Stimulated activated memory B cell treated with anti-CD40 and anti-IgM and Interleukin-4, amounts not matched to agents 10 μg/mL and 1 μg/mL and 100 μg/mL, for 72 hours (primary cell): ENCODE data around the gene HMX1.
A peak's percentile ranks its signal among the peaks of the same experiment; 100 is the strongest.

Experiments
- ATAC-seq: fragments of 150-1000 bp; cut with Tn5 transposase; 2 replicates; pipeline ENCODE4 v1.10.0; 2021
- H3K27ac Mint-ChIP-seq: one replicate; pipeline ENCODE4 v1.8.0; 2022; ENCODE audit warnings: mild to moderate bottlenecking, mixed read lengths
- H3K27me3 Mint-ChIP-seq: one replicate; pipeline ENCODE4 v1.8.0; 2022; ENCODE audit warnings: mixed read lengths
- H3K36me3 Mint-ChIP-seq: one replicate; pipeline ENCODE4 v1.8.0; 2022; ENCODE audit warnings: mixed read lengths
- H3K4me1 Mint-ChIP-seq: one replicate; pipeline ENCODE4 v1.8.0; 2022; ENCODE audit warnings: mixed read lengths
- H3K4me3 Mint-ChIP-seq: one replicate; pipeline ENCODE4 v1.8.0; 2022; ENCODE audit warnings: mild to moderate bottlenecking, moderate library complexity, mixed read lengths
- H3K9me3 Mint-ChIP-seq: one replicate; pipeline ENCODE4 v1.8.0; 2022; ENCODE audit warnings: mixed read lengths

Gene HMX1

DNA sequence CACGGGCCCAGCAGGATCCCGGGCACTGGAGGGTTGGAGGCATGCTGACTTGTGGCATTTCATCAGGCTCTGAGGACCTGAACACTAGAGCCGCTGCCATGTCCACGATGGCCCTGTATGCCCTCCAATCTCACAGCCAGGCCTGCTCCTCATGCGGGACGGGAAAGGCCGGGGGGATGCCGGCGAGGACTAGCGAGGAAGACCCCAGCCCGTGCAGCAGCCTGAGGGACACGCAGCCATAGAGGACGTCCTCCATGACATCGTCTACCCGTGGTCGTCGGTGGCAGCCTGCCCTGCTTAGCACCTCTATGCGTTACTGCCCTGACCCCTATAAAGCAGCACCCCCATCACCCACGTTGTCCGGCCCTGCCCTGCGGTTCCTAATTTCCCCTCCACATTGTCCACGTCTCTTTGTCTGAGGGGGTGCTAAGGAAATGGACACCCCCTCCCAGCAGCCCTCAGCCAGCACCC lies 32.6 kb downstream of the HMX1 start:
- Mint-ChIP-seq H3K27me3 (no peaks in the 10 kb centered on the region), H3K27ac (no peak overlapping the region), H3K4me3 (no peak overlapping the region), H3K9me3 (peaks cover 2% of the 10 kb centered on the region), H3K36me3 (no peaks in the 10 kb centered on the region), H3K4me1 (no peaks in the 10 kb centered on the region)
- no peak for ATAC-seq

DNA sequence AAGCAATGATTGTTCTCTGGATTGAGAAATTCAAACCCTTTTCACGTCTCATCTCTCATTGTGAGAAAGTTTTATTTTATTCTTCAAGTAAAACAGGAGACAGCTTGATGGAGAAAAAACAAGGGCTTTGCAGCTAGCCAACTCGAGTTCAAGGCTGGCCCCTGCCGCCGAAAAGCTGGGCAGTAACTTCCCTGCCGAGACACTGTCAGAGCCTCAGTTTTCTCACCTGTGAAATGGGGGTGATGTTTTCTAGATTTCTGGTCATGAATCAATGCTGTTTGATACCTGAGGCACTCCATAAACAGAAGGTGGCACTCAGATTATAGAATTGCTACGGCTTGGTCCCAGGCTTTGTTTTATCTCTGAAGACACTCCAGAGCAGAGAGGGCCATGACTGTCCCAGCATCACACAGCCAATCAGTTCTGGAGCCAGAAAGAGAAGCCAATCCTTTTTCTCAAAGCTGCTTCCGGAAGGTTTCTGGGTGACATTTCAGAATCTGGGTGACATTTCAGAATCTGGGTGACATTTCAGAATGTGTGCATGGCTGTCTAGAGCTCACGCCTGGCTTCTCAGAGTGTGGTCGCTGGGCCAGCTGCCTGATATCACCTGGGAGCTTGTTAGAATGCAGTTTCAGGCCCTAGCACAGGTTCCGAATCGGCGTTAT lies 33.2 kb downstream of the HMX1 start:
- no peak overlapping the region for H3K4me3 Mint-ChIP-seq
- no peaks in the 10 kb centered on the region for H3K4me1 Mint-ChIP-seq

DNA sequence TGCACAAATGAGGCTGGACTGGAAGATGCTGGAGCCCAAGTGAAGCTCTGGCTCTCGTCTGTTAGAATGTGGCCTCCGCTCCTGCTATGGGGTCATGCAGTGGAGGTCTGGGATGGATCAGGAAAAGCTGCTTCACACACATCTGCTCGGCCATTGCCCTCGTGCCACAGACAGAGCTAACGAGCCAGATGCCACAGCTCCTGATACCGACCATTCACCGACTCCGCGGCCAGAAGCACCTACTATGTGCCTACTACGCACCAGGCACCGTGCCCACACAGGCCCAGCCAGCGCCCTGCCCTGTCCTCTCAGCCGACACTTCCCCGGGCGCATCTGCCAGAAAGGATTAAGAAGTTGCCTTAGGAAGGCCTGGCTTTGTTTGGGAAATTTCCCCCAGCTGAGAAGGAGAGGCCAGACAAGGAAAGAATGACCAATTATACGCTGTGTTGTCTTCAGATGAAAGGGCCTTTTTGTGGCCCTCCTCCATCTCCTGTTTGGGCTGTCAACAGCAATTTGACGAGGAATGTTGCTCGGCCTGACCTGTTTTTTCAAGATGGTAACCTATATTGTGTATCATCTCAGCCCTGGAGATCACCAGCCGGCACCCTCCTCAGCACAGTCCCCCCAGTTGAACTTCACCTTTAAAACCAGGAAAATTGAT lies 34.3 kb downstream of the HMX1 start:
- no peak overlapping the region for H3K27ac Mint-ChIP-seq
- no peaks in the 10 kb centered on the region for H3K36me3 Mint-ChIP-seq
- no peak for ATAC-seq
- H3K9me3 Mint-ChIP-seq = no peaks in the 10 kb centered on the region
- no peaks in the 10 kb centered on the region for H3K27me3 Mint-ChIP-seq
- no peaks in the 10 kb centered on the region for H3K4me1 Mint-ChIP-seq
- H3K4me3 Mint-ChIP-seq = no peak overlapping the region

More for the DNA sequence above, 33.2 kb downstream of the HMX1 start:
- Mint-ChIP-seq H3K27ac (no peak overlapping the region), H3K36me3 (no peaks in the 10 kb centered on the region), H3K9me3 (no peaks in the 10 kb centered on the region), H3K27me3 (no peaks in the 10 kb centered on the region)
- no peak for ATAC-seq

DNA sequence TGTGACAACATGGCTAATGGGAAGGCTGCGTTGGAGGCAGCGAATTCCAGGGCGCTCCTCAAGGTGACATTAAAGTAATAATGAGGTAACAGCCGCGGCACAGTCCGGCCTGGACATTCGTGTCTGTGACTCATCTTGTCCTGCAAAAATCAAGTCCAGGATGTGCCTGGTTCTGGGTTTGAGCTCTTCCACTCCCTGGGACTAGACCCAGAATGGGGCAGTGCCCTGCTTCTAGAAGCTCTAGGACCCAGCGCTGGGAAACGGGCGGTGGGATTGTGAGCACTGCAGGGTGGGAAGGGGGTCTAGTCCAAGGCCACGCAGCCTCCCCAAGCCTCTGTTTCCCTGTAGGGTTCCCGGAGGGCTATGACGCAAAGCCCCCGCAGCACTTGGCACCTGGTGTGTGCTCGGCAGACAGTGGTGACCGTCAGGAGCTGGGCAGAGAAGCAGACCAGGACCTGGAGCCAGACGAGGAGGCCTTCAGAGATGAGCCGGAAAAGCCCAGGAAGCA lies 34.9 kb downstream of the HMX1 start:
- no peak for ATAC-seq
- Mint-ChIP-seq H3K36me3 (no peaks in the 10 kb centered on the region), H3K4me3 (no peak overlapping the region), H3K9me3 (no peaks in the 10 kb centered on the region), H3K27me3 (no peaks in the 10 kb centered on the region), H3K27ac (no peak overlapping the region), H3K4me1 (no peaks in the 10 kb centered on the region)

DNA sequence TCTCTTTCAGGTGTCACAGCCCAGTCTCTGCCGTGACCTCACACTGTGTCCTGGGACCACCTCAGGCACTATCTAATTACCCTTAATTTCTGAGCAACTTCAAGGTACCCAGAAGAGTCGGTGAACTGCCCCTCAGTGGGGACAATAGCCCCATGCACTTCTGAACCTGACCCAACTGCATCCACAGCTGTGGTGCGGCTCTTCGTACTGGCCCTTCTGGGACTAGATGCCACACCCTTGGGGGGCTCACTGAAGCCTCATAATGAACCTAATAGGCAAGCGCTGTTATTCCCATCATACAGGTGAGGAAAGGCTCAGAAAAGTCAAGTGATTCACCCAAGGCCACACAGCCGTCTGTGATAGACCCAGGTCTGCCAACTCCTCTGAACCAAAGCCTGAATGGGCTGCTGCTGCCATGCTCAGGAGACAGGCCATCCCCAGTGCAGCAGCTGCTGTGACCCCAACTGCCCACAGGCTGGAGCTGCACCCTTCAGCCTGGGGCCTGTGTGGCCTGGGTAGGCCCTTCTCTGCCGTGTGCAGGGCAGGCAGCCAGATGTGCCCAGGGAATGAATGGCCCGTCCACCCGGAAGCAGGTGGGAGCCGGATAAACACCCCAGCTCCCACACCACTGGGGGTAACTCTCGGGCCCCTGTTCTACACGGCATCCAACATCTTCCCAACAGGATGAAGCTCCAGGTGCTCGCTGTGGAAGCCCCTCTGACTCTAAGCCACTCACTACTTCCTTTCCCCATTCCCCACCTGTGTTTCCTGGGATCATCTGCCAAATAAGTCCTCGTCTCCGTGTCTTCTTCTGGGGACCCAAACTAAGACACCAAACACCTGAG lies 35.9 kb downstream of the HMX1 start:
- Mint-ChIP-seq H3K27me3 (no peaks in the 10 kb centered on the region), H3K4me3 (no peak overlapping the region), H3K4me1 (no peaks in the 10 kb centered on the region), H3K36me3 (no peaks in the 10 kb centered on the region), H3K27ac (no peak overlapping the region), H3K9me3 (no peaks in the 10 kb centered on the region)
- ATAC-seq = no peak

DNA sequence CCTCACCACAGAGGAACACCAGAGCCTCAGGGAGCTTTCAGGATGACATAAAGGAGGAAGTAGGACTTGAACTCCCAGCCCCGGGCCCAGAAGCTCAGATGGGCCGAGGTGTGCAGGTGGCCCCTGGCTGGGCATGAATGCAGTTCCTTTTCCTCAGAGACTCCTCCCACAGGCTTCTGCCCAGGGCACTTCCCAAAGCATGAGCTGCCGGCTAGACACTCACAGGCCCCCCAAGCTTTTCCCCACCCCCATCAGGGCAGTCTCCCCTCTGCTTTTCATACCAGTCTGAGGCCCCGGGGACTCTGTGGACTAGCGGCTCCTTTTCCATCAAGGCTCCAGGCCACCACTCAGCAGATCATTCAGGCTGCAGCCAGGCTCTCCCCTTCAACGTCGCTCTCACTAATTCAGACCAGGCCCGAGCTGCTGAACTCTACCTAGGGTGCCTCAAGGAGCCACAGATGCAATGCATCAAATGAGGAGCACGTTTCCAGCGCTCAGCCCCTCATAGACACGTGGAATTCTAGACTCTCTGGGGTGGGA lies 36.9 kb downstream of the HMX1 start:
- H3K27me3 Mint-ChIP-seq = no peaks in the 10 kb centered on the region
- ATAC-seq = no peak
- H3K4me3 Mint-ChIP-seq = no peak overlapping the region
- H3K27ac Mint-ChIP-seq = no peak overlapping the region
- no peaks in the 10 kb centered on the region for H3K4me1 Mint-ChIP-seq
- no peaks in the 10 kb centered on the region for H3K9me3 Mint-ChIP-seq
- no peaks in the 10 kb centered on the region for H3K36me3 Mint-ChIP-seq

DNA sequence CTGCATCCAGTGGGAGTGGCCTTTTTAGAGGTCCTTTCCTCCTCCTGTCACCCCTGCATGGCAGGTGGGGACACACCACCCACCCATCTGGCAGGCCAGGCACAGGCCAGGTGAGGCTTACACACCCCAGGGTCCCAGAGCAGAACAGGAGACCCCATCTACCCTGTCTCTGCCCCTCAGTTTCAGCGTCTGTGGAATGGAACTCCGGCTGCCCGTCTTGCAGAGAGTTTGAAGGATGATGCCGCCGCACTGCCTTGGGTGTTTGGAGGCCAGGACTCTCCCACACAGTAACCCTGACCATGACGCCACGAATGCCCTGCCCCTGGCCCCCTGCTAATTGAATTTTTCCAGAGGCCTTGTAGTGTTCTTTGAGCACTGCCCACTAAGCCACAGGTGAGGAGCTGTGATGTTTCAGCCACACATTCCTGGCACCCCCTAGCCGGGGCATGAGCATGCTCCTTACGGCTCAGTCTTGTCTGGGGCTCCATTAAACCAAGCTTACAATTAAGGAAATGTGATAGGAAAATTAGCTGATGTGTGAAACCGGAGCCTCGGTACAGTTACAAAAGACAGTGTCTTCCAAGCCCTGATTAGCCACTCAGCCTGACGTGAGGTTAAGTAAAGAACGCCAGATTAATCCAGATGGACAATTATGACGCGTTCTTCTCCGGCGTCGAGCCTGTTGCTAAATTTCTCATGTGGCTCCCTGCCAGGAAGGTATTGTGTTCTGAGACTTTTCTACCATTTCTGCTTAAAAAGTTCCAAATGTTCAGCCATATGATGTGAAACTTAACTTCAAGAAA lies 39.3 kb downstream of the HMX1 start:
- no peaks in the 10 kb centered on the region for H3K27me3 Mint-ChIP-seq
- ATAC-seq = peak; percentile 18
- H3K27ac Mint-ChIP-seq = no peak overlapping the region
- no peak overlapping the region for H3K4me3 Mint-ChIP-seq
- no peaks in the 10 kb centered on the region for H3K4me1 Mint-ChIP-seq
- peaks cover 9% of the 10 kb centered on the region for H3K9me3 Mint-ChIP-seq
- no peaks in the 10 kb centered on the region for H3K36me3 Mint-ChIP-seq

DNA sequence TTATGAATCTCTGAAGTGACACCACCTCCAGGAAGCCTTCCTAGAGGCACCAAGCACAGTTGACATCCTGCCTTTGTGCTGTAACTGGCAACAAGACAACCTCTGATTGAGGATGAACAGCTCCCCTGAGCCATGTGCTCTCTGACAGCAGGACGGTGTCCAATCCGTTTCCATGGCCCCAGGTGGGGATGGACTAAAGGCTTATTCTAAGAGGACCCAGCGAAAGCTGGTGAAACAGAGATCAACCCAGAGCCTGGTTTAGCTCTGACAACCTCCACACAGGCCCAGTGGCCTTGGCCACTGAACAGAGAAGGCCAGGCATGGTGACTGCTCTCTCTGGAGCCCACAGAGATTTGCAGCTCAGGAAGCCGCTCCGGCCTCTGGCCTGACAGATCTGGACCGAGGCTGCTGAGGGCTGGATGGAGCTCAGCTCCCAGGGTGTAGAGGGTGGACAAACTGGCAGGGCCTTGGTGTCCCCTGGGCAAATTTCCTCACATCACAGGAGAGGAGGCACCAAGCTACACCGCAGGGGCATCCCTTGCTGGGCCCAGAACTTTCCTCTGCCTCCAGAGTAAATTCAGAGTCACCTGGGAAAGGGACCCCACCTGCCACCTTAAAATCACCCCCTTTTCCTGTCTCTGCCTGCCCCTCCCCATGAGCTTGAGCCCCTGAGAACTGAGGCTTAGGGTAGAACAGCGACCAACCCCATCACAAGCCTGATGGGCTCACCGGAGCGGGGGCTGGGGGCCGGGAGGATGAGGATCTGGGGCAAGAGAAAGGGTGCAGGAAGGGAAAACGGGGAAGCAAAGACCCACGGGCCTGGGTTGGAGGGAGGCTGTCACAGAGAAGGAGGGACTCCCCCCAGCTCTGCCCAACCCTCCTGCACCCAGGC lies 40.2 kb downstream of the HMX1 start:
- no peaks in the 10 kb centered on the region for H3K27me3 Mint-ChIP-seq
- H3K27ac Mint-ChIP-seq = no peak overlapping the region
- H3K9me3 Mint-ChIP-seq = peaks cover 9% of the 10 kb centered on the region
- no peak for ATAC-seq
- no peaks in the 10 kb centered on the region for H3K4me1 Mint-ChIP-seq
- H3K4me3 Mint-ChIP-seq = no peak overlapping the region
- no peaks in the 10 kb centered on the region for H3K36me3 Mint-ChIP-seq

DNA sequence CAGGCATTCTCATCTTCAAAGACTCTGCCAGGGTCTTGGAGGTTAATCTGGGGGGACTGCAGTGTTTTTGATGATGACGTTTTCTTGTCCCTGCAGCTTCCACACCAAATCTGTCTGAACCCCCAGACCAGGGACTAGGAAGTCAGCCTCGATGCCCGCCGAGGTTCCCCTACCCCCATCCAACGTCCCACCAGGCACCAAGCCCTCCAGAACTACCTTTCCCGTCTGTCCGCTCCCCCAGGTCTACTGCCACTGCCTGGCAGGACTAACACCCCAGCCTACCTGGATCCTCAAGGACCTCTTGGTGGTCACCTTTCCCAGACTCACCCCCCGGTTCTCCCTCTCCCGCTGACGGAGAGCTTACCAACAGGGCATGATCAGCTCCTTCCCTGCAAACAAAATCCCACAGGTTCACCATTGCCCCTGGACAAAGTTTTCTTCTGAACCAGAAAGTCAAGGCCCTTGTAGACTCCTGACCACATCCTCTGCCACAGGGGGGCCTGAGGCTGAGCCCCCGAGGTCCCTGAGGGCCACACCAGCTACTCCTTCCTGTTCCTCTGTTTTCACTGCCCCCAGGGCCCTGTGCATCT lies 40.9 kb downstream of the HMX1 start:
- H3K27ac Mint-ChIP-seq = no peak overlapping the region
- H3K36me3 Mint-ChIP-seq = no peaks in the 10 kb centered on the region
- H3K27me3 Mint-ChIP-seq = no peaks in the 10 kb centered on the region
- peaks cover 9% of the 10 kb centered on the region for H3K9me3 Mint-ChIP-seq
- no peaks in the 10 kb centered on the region for H3K4me1 Mint-ChIP-seq
- no peak for ATAC-seq
- no peak overlapping the region for H3K4me3 Mint-ChIP-seq

DNA sequence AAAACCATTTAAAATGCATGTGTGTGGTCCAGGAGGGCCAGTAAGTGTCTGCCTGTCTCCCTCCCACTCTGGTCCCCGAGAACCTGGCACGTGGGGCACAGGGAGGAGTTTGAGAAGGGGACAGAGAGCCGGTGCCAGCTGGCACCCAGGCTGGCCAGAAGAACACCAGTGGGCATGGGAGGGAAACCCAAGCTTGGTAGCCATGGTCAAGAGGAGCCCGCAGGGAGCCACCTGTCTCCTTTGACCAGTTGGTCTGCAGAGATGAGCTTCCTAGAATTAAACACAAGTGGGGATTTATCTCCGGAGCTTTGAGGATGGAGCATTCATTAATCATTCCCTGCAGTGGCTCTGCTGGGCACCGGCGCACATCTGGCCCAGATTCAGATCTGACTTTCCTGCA lies 41.6 kb downstream of the HMX1 start:
- Mint-ChIP-seq H3K9me3 (peaks cover 9% of the 10 kb centered on the region), H3K4me1 (no peaks in the 10 kb centered on the region), H3K4me3 (no peak overlapping the region), H3K27me3 (no peaks in the 10 kb centered on the region), H3K36me3 (no peaks in the 10 kb centered on the region), H3K27ac (no peak overlapping the region)
- no peak for ATAC-seq

DNA sequence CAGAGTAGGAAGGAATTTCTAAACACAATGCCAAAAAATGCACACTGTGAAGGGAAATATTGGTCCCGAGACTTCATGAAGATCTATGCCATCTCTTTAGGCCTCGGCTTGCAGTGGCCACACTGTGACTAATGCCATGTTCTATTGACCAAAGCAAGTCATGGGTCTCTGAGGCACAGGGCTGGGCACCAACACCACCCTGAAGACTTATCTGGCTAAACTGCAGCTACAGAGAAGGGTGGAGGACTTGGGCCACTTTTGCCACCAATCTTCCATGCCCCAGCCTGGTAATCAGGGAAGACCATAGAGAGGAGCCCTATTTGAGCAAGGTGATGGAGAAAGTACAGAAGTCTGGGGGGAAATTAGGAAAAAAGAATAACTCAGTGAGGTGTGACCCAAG lies 42.1 kb downstream of the HMX1 start:
- H3K9me3 Mint-ChIP-seq = peaks cover 9% of the 10 kb centered on the region
- H3K4me1 Mint-ChIP-seq = no peaks in the 10 kb centered on the region
- no peak overlapping the region for H3K4me3 Mint-ChIP-seq
- no peaks in the 10 kb centered on the region for H3K27me3 Mint-ChIP-seq
- H3K27ac Mint-ChIP-seq = no peak overlapping the region
- ATAC-seq = no peak
- no peaks in the 10 kb centered on the region for H3K36me3 Mint-ChIP-seq

DNA sequence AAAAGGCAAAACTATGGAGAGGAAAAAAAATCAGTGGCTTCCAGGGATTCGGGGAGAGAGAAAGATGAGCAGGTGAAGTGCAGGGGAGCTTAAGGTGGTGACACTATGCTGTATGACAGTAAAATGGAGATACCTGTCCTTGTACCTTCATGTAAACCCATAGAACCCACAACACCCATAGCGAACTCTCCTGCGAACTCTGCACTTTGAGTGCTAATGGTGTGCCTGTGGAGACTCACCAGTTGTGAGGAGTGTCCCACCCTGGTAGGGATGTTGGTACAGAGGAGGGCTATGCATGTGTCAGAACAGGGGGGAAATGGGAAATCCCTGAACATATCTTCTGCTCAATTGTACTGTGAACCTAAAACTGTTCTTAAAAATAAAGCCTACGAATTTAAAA lies 42.8 kb downstream of the HMX1 start:
- H3K36me3 Mint-ChIP-seq = no peaks in the 10 kb centered on the region
- no peaks in the 10 kb centered on the region for H3K4me1 Mint-ChIP-seq
- ATAC-seq = no peak
- no peak overlapping the region for H3K4me3 Mint-ChIP-seq
- no peaks in the 10 kb centered on the region for H3K27me3 Mint-ChIP-seq
- H3K27ac Mint-ChIP-seq = no peak overlapping the region
- H3K9me3 Mint-ChIP-seq = peaks cover 9% of the 10 kb centered on the region

DNA sequence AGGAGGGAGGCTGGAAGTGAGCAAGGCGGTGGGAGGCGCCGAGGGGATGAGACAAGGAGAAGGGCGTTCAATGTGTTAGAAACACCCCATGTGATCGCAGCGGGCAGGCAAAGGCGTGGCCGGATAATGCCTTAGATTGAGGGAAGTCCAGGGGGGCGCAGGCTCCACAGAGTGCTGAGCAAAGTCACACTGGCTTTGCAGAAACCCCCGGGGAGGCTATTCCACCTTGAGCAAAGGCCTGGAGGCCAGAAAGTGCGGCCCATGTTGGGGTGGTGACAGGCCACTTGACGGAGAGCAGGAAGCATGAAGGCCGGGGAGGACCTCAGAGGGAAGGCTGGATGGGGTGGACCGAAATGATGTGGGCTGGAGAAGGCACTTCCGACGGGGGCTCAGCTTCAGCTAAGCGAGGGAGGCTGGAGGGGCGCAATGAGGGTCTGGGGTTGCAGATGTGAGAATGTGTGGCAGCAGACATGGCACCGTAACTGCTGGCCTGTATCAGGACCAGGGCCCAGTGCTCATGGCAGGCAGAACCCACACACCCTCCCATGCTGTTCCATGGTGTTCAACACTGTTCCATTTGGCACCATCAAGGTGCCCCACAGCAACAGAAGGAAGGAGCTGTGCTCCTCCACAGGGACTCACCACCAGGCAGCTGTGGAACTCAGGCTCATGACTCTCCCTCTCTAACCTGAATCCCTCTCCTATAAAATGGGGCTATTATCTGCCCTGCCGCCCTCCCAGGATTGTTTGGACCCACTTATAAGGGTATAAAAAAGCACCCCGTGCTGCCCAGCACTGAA lies 50.3 kb downstream of the HMX1 start:
- no peaks in the 10 kb centered on the region for H3K4me1 Mint-ChIP-seq
- ATAC-seq = no peak
- H3K36me3 Mint-ChIP-seq = no peaks in the 10 kb centered on the region
- no peak overlapping the region for H3K4me3 Mint-ChIP-seq
- H3K9me3 Mint-ChIP-seq = no peaks in the 10 kb centered on the region
- H3K27ac Mint-ChIP-seq = no peak overlapping the region
- H3K27me3 Mint-ChIP-seq = peaks cover 30% of the 10 kb centered on the region
